ENCODE results near the gene PPP2R3A. TPM values are rescaled to one million over a fixed set of nuclear protein-coding genes. Genes with fewer than 3 reads are reported as not detected.

PPP2R3A gene
- total RNA-seq, 2 donors from 2014 or later, result 0.49 to 0.53 TPM

DNA sequence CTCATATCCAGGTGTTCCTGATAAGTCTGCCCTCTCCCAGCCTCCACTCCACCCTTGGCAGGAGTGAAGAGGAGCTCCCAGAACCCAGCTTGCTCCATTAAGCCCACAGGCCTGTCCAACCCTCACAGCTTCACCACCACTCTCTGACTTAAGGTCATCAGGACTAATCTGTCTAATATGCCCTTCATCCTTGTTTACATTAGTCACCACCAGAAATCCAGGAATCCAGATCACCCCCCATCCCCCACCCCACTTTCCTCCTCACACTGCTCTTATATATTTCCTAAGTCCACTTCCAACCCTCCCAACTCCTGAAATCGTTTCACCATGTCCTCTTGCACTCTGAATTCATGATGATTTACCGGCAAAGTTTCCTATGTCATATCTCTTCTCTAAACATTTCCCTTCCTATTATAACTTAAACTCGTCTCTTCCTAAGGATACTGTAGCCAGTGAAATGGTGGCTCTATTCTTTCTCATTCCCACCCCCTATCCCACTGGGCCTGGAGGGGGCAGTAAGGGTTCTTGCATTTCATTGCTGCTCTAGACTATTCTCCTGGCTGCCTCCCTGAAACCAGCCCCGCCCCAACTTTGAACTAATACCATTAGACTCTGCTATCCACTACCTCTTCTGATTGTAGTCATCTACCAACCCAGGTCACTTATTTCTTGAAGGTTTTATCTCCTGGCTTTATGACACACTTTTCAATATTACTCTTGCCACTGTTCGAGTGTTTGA lies 43.4 kb downstream of the PPP2R3A start:
- H3K4me1 Mint-ChIP-seq (ENCODE audit: low read depth), result no peaks in the 10 kb centered on the region
- DNase-seq (no peak), ATAC-seq (replicated peaks in 1 of 2) (no peak)
- H3K36me3 Mint-ChIP-seq (ENCODE audit: insufficient read depth in 2 of 2), result no peaks in the 10 kb centered on the region
- H3K27ac Mint-ChIP-seq, result no peak overlapping the region
- H3K27me3 Mint-ChIP-seq (ENCODE audit: low read depth), result no peaks in the 10 kb centered on the region
- H3K9me3 Mint-ChIP-seq, result peaks cover 0 to under 1% of the 10 kb centered on the region in 2 donors
- H3K4me3 Mint-ChIP-seq, result no peak overlapping the region

DNA sequence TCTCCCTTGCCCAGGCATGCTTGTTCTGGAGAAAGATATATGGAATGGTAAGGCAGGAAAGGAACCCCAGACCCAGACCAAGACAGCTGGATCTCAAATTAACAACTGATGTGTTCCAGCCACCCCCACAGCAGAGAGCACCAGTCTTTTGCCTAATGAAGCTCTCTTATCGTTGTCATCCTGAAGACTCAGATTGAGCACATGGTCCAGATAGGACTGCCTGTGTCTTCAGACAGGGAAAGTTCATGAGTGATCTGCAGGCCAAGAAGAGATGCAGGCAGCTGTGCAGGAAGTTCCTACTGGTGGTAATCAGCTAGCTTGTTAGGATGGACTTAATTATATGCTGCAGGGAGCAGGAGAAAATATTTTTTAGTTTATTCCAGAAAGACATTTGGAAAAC lies 53.3 kb downstream of the PPP2R3A start:
- no peak for ATAC-seq (replicated peaks in 1 of 2)
- DNase-seq, result no peak
- Mint-ChIP-seq H3K4me3 (no peak overlapping the region), H3K27me3 (ENCODE audit: low read depth) (peaks cover 29% of the 10 kb centered on the region), H3K27ac (no peak overlapping the region), H3K9me3 (peaks cover 2 to 4% of the 10 kb centered on the region in 2 donors), H3K36me3 (ENCODE audit: insufficient read depth in 2 of 2) (no peaks in the 10 kb centered on the region), H3K4me1 (ENCODE audit: low read depth) (no peaks in the 10 kb centered on the region)

DNA sequence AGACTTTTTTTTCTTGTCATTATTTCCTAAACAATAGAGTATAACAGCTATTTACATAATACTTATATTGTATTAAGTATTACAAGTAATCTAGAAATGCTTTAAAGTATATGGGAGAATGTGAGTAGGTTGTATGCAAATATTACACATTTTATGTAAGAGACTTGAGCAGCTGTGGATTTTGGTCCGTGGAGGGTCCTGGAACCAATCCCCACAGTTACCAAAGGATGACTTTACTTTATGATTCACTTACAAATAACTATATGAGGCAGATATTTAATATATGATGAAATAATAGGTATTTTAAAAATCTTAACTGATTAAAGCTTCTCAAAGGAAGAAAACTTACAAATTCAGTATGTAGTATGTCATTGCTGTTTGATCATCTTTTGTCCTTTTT lies 56.3 kb downstream of the PPP2R3A start:
- H3K9me3 Mint-ChIP-seq, result no peaks in the 10 kb centered on the region

GRCh38 chr3:136022529-136023263 lies 57.2 kb downstream of the PPP2R3A start:
- peaks cover 21% of the 10 kb centered on the region for H3K27me3 Mint-ChIP-seq (ENCODE audit: low read depth)
- H3K4me3 Mint-ChIP-seq, result no peak overlapping the region
- ATAC-seq (replicated peaks in 1 of 2) (no peak), DNase-seq (no peak)
- H3K27ac Mint-ChIP-seq, result no peak overlapping the region
- H3K9me3 Mint-ChIP-seq, result no peaks in the 10 kb centered on the region
- no peaks in the 10 kb centered on the region for H3K4me1 Mint-ChIP-seq (ENCODE audit: low read depth)
- no peaks in the 10 kb centered on the region for H3K36me3 Mint-ChIP-seq (ENCODE audit: insufficient read depth in 2 of 2)

More for the DNA sequence above, 56.3 kb downstream of the PPP2R3A start:
- Mint-ChIP-seq H3K27ac (no peak overlapping the region), H3K4me1 (ENCODE audit: low read depth) (no peaks in the 10 kb centered on the region), H3K4me3 (no peak overlapping the region), H3K36me3 (ENCODE audit: insufficient read depth in 2 of 2) (no peaks in the 10 kb centered on the region), H3K27me3 (ENCODE audit: low read depth) (peaks cover 21% of the 10 kb centered on the region)
- DNase-seq (no peak), ATAC-seq (replicated peaks in 1 of 2) (no peak)

DNA sequence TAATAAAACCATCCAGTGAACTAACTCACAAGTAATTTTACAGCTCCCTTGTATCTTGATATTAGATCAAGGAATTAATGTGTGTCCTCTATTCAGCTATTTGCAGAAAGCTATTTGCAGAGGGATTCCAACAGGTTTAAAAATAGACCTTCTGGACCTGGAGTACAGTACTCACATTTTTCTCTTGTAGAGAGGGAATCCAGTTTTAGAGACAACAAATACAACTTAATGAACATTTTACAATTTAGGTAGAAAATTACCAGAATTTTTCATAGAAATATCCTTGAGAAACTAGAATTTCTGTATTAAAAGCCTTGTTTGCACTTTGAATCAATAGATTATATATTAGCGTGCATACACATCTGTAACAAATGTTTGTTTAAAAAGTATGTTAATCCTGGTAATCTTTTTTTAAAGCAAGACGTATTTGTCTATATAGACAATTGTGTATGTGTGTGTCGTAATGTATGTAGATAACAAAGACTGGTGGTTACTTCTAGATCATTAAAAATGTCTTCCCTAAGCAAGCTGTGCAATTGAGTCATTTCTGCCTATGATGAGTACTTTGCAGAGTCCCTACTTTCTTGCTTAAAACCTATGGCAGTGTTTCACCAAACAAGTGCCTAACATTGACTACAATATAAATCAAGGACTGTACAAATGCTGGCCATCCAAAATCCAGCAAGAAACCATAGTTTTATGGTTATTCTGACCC lies 57.9 kb downstream of the PPP2R3A start:
- no peaks in the 10 kb centered on the region for H3K4me1 Mint-ChIP-seq (ENCODE audit: low read depth)
- H3K9me3 Mint-ChIP-seq, result no peaks in the 10 kb centered on the region
- peaks cover 21% of the 10 kb centered on the region for H3K27me3 Mint-ChIP-seq (ENCODE audit: low read depth)
- no peak overlapping the region for H3K27ac Mint-ChIP-seq
- DNase-seq, result no peak
- H3K4me3 Mint-ChIP-seq, result no peak overlapping the region
- H3K36me3 Mint-ChIP-seq (ENCODE audit: insufficient read depth in 2 of 2), result no peaks in the 10 kb centered on the region
- ATAC-seq (replicated peaks in 1 of 2), result no peak

GRCh38 chr3:136036306-136036705 lies 70.8 kb downstream of the PPP2R3A start:
- H3K9me3 Mint-ChIP-seq, result peaks cover 6 to 8% of the 10 kb centered on the region in 2 donors
- no peak for DNase-seq
- ATAC-seq (replicated peaks in 1 of 2), result no peak
- peaks cover 33% of the 10 kb centered on the region for H3K27me3 Mint-ChIP-seq (ENCODE audit: low read depth)
- H3K4me3 Mint-ChIP-seq, result no peak overlapping the region
- H3K4me1 Mint-ChIP-seq (ENCODE audit: low read depth), result no peaks in the 10 kb centered on the region
- no peak overlapping the region for H3K27ac Mint-ChIP-seq
- H3K36me3 Mint-ChIP-seq (ENCODE audit: insufficient read depth in 2 of 2), result peaks cover 1 to 3% of the 10 kb centered on the region in 2 donors

DNA sequence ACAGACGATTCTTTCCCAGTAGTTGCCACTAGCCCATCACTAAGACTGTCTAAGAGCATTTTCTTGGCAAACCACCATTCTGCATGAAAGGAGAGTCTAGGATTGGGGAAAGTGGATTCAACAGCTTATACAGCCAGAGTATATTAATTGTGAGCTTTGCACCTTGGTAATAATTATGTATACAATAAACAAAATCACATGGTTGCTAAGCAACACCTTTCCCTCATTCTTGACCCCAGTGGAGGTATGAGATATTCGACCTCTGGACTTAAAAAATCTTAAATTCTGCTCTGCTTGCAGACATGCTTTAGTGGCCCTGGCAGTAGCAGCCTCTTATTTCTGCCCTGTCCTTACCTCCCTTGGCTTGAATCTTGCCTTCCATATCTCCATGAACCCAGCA lies 73.1 kb downstream of the PPP2R3A start:
- DNase-seq (no peak), ATAC-seq (replicated peaks in 1 of 2) (no peak)
- H3K27me3 Mint-ChIP-seq (ENCODE audit: low read depth), result peaks cover 33% of the 10 kb centered on the region
- H3K27ac Mint-ChIP-seq, result no peak overlapping the region
- H3K9me3 Mint-ChIP-seq, result no peaks in the 10 kb centered on the region
- H3K4me1 Mint-ChIP-seq (ENCODE audit: low read depth), result no peaks in the 10 kb centered on the region
- no peak overlapping the region for H3K4me3 Mint-ChIP-seq
- peaks cover 0 to 3% of the 10 kb centered on the region in 2 donors for H3K36me3 Mint-ChIP-seq (ENCODE audit: insufficient read depth in 2 of 2)

DNA sequence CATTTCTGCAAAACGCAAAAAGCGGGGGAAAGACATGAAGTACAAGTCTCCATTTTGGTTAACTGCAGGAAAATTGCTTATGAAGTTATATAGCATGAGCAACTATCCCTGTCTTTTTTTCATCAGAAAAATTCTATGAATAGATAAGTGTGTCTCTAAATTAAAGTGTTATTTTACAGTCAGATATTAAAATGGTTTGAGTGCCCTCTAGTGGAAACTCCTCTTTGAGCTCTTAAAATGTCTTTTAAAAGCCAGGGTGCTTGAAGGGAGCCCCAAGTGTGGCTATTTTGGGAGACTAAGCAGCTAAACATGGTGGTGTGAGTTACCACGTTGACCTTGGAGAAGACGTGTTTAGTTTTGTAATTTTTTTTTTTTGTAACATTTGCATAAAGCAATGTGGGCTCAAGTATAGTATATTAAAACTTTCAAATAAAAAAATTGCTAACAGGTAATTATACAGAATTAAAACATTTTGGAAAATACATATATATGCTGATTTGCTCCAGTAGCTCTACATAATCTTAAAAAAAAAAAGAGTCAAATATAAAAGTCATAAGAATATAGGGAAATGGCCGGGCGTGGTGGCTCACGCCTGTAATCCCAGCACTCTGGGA lies 77.2 kb downstream of the PPP2R3A start:
- Mint-ChIP-seq H3K27me3 (ENCODE audit: low read depth) (peaks cover 13% of the 10 kb centered on the region), H3K36me3 (ENCODE audit: insufficient read depth in 2 of 2) (no peaks in the 10 kb centered on the region), H3K4me1 (ENCODE audit: low read depth) (no peaks in the 10 kb centered on the region)

GRCh38 chr3:136044980-136045745 lies 79.6 kb downstream of the PPP2R3A start:
- Mint-ChIP-seq H3K4me1 (ENCODE audit: low read depth) (no peaks in the 10 kb centered on the region), H3K27me3 (ENCODE audit: low read depth) (peaks cover 19% of the 10 kb centered on the region), H3K36me3 (ENCODE audit: insufficient read depth in 2 of 2) (no peaks in the 10 kb centered on the region), H3K9me3 (no peaks in the 10 kb centered on the region), H3K4me3 (no peak overlapping the region), H3K27ac (no peak overlapping the region)
- ATAC-seq (replicated peaks in 1 of 2) (no peak), DNase-seq (no peak)

More for the DNA sequence above, 77.2 kb downstream of the PPP2R3A start:
- H3K27ac Mint-ChIP-seq, result no peak overlapping the region
- DNase-seq (no peak), ATAC-seq (replicated peaks in 1 of 2) (no peak)
- H3K4me3 Mint-ChIP-seq, result no peak overlapping the region
- no peaks in the 10 kb centered on the region for H3K9me3 Mint-ChIP-seq

GRCh38 chr3:136048068-136048467 lies 82.5 kb downstream of the PPP2R3A start:
- H3K9me3 Mint-ChIP-seq, result no peaks in the 10 kb centered on the region
- H3K4me3 Mint-ChIP-seq, result no peak overlapping the region
- no peaks in the 10 kb centered on the region for H3K4me1 Mint-ChIP-seq (ENCODE audit: low read depth)
- DNase-seq, result no peak
- H3K36me3 Mint-ChIP-seq (ENCODE audit: insufficient read depth in 2 of 2), result no peaks in the 10 kb centered on the region
- peaks cover 20% of the 10 kb centered on the region for H3K27me3 Mint-ChIP-seq (ENCODE audit: low read depth)
- H3K27ac Mint-ChIP-seq, result no peak overlapping the region
- ATAC-seq (replicated peaks in 1 of 2), result no peak

DNA sequence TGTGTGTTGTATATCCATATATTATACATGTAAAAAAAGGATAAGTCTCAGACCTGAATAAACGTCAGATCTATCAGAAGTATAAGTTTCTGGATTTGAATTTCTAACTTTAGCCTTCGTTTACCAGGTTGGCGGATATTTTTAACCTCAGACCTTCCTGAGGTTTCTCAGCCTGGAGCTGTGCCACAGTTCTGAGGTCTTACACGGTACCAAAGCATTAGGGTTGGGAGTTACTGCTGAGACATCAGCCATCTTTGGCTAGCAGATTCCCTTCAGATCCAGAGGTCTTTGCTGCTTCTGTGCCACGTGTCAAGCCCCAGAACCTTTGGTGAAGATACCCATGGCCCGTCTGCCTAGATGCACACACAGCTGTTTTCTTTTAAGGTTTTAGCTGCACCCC lies 84.7 kb downstream of the PPP2R3A start:
- no peaks in the 10 kb centered on the region for H3K9me3 Mint-ChIP-seq
- peaks cover 20% of the 10 kb centered on the region for H3K27me3 Mint-ChIP-seq (ENCODE audit: low read depth)
- no peaks in the 10 kb centered on the region for H3K36me3 Mint-ChIP-seq (ENCODE audit: insufficient read depth in 2 of 2)
- no peak overlapping the region for H3K4me3 Mint-ChIP-seq
- no peaks in the 10 kb centered on the region for H3K4me1 Mint-ChIP-seq (ENCODE audit: low read depth)
- no peak overlapping the region for H3K27ac Mint-ChIP-seq
- no peak for ATAC-seq (replicated peaks in 1 of 2)
- DNase-seq, result no peak

- Mint-ChIP-seq H3K9me3 (no peaks in the 10 kb centered on the region), H3K4me3 (no peak overlapping the region), H3K36me3 (ENCODE audit: insufficient read depth in 2 of 2) (peaks cover 0 to 1% of the 10 kb centered on the region in 2 donors), H3K27me3 (ENCODE audit: low read depth) (peaks cover 8% of the 10 kb centered on the region), H3K4me1 (ENCODE audit: low read depth) (no peaks in the 10 kb centered on the region), H3K27ac (no peak overlapping the region)
- DNase-seq (no peak), ATAC-seq (replicated peaks in 1 of 2) (no peak)
Observed at GRCh38 chr3:136055491-136055890, 90.0 kb downstream of the PPP2R3A start.
